Measurements from ENCODE around the gene OTX1. TPM values are rescaled to one million over a fixed set of nuclear protein-coding genes. Genes with fewer than 3 reads are reported as not detected.

Gene OTX1
- total and polyA plus RNA-seq, 2 of the 8 experiments (the other 6 are each of a cell fraction or from before 2014, with no cell fraction given): 0.24 to 3.3 TPM

DNA sequence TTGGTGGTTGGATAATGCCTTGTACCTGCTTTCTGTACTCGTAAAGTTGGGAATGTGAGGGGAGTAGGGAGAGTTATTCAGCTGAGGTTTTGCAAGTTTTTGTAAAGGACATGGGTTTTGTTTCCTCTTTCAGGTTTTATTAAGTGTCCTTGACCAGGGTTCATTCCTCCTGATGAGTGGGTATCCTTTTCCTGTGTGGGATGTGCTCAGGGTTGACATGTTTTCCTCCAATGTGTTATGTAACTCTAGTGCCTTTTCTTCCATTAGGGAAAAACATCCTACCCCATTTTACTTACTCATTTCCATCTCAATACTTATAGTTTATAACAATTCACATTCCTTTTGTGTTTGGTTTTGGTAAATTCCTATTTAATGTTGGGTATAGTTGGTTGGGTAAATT, 48.4 kb downstream of the OTX1 start:
- Histone ChIP-seq H3K14ac (ENCODE audit: insufficient read length) (no peak overlapping the region), H3K4me3 (ENCODE audit: extremely low read depth in 1 of 4, insufficient read depth in 2 of 4, low read depth in 3 of 4, low read length in 4 of 4) (no peak overlapping the region), H2AFZ (ENCODE audit: low read length) (no peak overlapping the region), H4K5ac (ENCODE audit: insufficient read length, low read depth, low read length) (no peak overlapping the region), H2BK5ac (ENCODE audit: low read depth, low read length) (no peak overlapping the region), H4K8ac (ENCODE audit: extremely low read depth, insufficient read depth, low read length) (no peak overlapping the region), H3K23me2 (ENCODE audit: low read depth, low read length) (no peaks in the 10 kb centered on the region), H3K4me2 (ENCODE audit: insufficient read depth in 1 of 2, low read depth in 2 of 2, low read length in 2 of 2) (no peak overlapping the region), H3K9me3 (ENCODE audit: insufficient read depth in 2 of 2, low read depth in 1 of 2, low read length in 1 of 2) (no peaks in the 10 kb centered on the region), H3K4me1 (replicated peaks in 1 of 4; ENCODE audit: control insufficient read depth in 3 of 4, insufficient read depth in 4 of 4, low read length in 3 of 4) (no peaks in the 10 kb centered on the region), H3K4ac (replicated peaks; ENCODE audit: insufficient read length, low read depth, low read length) (no peak overlapping the region), H4K20me1 (replicated peaks in 1 of 2; ENCODE audit: control insufficient read depth in 1 of 2, insufficient read depth in 2 of 2, low read length in 2 of 2) (no peaks in the 10 kb centered on the region), H3K27me3 (replicated peaks in 1 of 4; ENCODE audit: control insufficient read depth in 3 of 4, extremely low read depth in 1 of 4, insufficient read depth in 3 of 4, low read length in 3 of 4) (no peaks in the 10 kb centered on the region), H2BK12ac (ENCODE audit: low read depth, low read length) (no peak overlapping the region), H3K79me1 (ENCODE audit: low read depth, low read length) (no peaks in the 10 kb centered on the region), H3K23ac (ENCODE audit: insufficient read length) (no peak overlapping the region), H2BK15ac (ENCODE audit: low read length) (no peak overlapping the region), H4K91ac (replicated peaks; ENCODE audit: insufficient read length, low read length) (no peak overlapping the region), H2BK20ac (ENCODE audit: low read length) (no peak overlapping the region), H3K9ac (replicated peaks in 1 of 4; ENCODE audit: extremely low read depth in 1 of 4, low read depth in 3 of 4, low read length in 3 of 4) (no peak overlapping the region), H3K27ac (ENCODE audit: low read depth, low read length) (no peak overlapping the region), H3K79me2 (ENCODE audit: control insufficient read depth in 1 of 2, insufficient read depth in 2 of 2, low read length in 2 of 2) (no peaks in the 10 kb centered on the region), H3K56ac (replicated peaks; ENCODE audit: insufficient read length, low read depth, low read length) (no peak overlapping the region), H3K36me3 (ENCODE audit: control insufficient read depth in 2 of 4, insufficient read depth in 4 of 4, low read length in 3 of 4) (no peaks in the 10 kb centered on the region), H3K18ac (ENCODE audit: extremely low read depth, low read length) (no peak overlapping the region), H2BK120ac (replicated peaks; ENCODE audit: low read depth, low read length) (no peak overlapping the region), H2AK5ac (ENCODE audit: low read depth, low read length) (no peak overlapping the region)
- DNase-seq (ENCODE audit: low read depth in 1 of 2, low spot score in 2 of 2) (no peak), FAIRE-seq (no peak)
- CTCF ChIA-PET (ENCODE audit: partially characterized antibody): interaction anchor here (0.6 to 1.1 kb wide), 3 partner anchors 44 to 89 kb away, joined by 3 read pairs; no protein-coding TSS in a partner anchor
- no peak for TF ChIP-seq TAF1 (IDR thresholded peaks at IDR 0.05; ENCODE audit: low read depth, low read length)
- TF ChIP-seq SAP30 (IDR thresholded peaks at IDR 0.05; ENCODE audit: insufficient read depth, insufficient replicate concordance, low read length): no peak
- TF ChIP-seq JUN (IDR thresholded peaks at IDR 0.05; ENCODE audit: low read depth, low read length): no peak
- no peak for TF ChIP-seq TEAD4 (IDR thresholded peaks at IDR 0.05; ENCODE audit: low read depth, low read length)
- TF ChIP-seq MAFK (IDR thresholded peaks at IDR 0.05; ENCODE audit: low read depth, low read length): no peak
- TF ChIP-seq SP1 (IDR thresholded peaks at IDR 0.05; ENCODE audit: low read depth, low read length): no peak
- TF ChIP-seq, protein P1, sequence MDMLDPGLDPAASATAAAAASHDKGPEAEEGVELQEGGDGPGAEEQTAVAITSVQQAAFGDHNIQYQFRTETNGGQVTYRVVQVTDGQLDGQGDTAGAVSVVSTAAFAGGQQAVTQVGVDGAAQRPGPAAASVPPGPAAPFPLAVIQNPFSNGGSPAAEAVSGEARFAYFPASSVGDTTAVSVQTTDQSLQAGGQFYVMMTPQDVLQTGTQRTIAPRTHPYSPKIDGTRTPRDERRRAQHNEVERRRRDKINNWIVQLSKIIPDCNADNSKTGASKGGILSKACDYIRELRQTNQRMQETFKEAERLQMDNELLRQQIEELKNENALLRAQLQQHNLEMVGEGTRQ (IDR thresholded peaks at IDR 0.05; ENCODE audit: low read length): no peak
- TF ChIP-seq BRCA1 (IDR thresholded peaks at IDR 0.05; ENCODE audit: low read depth, low read length): no peak
- TF ChIP-seq RNF2 (IDR thresholded peaks at IDR 0.05; ENCODE audit: borderline replicate concordance, low read depth, low read length, missing control alignments, poor library complexity, severe bottlenecking): no peak
- POLR2A ChIA-PET (ENCODE audit: partially characterized antibody): interaction anchor here (1.0 kb wide), 1 partner anchor 8 kb away, joined by 3 read pairs; no protein-coding TSS in a partner anchor
- 89% methylated on average over 1 of the region's 1 CpG; no CpG with 5 or more reads in 1 of the 2 experiments for WGBS, 2 experiments (ENCODE audit: extremely low coverage in 1 of 2, insufficient coverage in 1 of 2, insufficient read length in 1 of 2, insufficient replicate concordance in 2 of 2, low coverage in 1 of 2, low lambda C conversion rate in 2 of 2, missing lambda C conversion rate in 1 of 2)

Data from H1 (cell line).